Neural crest cell (in vitro differentiated cells): Measurements from ENCODE around the gene UPK1B. TPM values are rescaled to one million over a fixed set of nuclear protein-coding genes. Genes with fewer than 3 reads are reported as not detected.

Source experiments
- DNase-seq: peaks from one replicate; pipeline ENCODE4 v3.0.0; 2021; ENCODE audit warnings: low read depth, mixed read lengths, low spot score
- H3K27ac Mint-ChIP-seq: one replicate; pipeline ENCODE4 v1.8.0; 2021; ENCODE audit warnings: mild to moderate bottlenecking, mixed read lengths; ENCODE audit not compliant: unreplicated experiment
- H3K27me3 Mint-ChIP-seq: 2 replicates; pipeline ENCODE4 v1.8.0; 2021; ENCODE audit warnings: low read depth, mild to moderate bottlenecking, mixed read lengths
- H3K36me3 Mint-ChIP-seq: 2 replicates; pipeline ENCODE4 v1.8.0; 2021; ENCODE audit warnings: low read depth, mild to moderate bottlenecking, mixed read lengths
- H3K4me1 Mint-ChIP-seq: 2 replicates; pipeline ENCODE4 v1.8.0; 2021; ENCODE audit warnings: mixed read lengths
- H3K4me3 Mint-ChIP-seq: one replicate; pipeline ENCODE4 v1.8.0; 2021; ENCODE audit warnings: mild to moderate bottlenecking, mixed read lengths
- H3K9me3 Mint-ChIP-seq: 2 replicates; pipeline ENCODE4 v1.8.0; 2021; ENCODE audit warnings: mixed read lengths
- total RNA-seq: library from RNA; stranded (reverse); gene quantifications from 2 replicates; pipeline ENCODE4 v1.2.1, GENCODE V29; 2021
- TF ChIP-seq, protein P1 (sequence below): fragments of 200-600 bp; sonication (generic); conservative IDR thresholded peaks from 2 replicates; pipeline ENCODE4 v1.5.0; 2021; ENCODE audit warnings: antibody characterized with exemption, mild to moderate bottlenecking

Gene UPK1B
- total RNA-seq, 1 donor from 2014 or later, result not detected

DNA sequence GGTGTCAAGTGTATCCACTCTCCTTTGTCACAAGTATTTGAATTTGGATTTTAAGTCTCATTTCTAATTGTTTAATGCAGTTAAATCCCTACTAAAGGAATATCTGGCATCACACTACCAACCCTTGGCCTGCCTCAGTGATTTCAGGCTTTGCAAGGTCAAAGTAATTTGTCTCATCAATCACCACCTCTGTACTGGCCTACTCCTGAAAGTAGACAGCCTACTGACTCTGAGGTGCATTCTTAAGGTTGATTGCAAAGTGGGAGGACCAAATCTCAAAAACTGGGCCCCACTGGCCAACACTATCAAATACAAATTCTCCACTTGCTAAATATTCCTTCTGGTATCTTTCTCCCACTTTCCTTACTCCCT, 28.3 kb upstream of the UPK1B start:
- Mint-ChIP-seq H3K9me3 (peaks cover 2% of the 10 kb centered on the region), H3K27ac (no peak overlapping the region), H3K4me3 (no peak overlapping the region), H3K4me1 (no peaks in the 10 kb centered on the region), H3K27me3 (no peaks in the 10 kb centered on the region), H3K36me3 (no peaks in the 10 kb centered on the region)
- TF ChIP-seq, protein P1, sequence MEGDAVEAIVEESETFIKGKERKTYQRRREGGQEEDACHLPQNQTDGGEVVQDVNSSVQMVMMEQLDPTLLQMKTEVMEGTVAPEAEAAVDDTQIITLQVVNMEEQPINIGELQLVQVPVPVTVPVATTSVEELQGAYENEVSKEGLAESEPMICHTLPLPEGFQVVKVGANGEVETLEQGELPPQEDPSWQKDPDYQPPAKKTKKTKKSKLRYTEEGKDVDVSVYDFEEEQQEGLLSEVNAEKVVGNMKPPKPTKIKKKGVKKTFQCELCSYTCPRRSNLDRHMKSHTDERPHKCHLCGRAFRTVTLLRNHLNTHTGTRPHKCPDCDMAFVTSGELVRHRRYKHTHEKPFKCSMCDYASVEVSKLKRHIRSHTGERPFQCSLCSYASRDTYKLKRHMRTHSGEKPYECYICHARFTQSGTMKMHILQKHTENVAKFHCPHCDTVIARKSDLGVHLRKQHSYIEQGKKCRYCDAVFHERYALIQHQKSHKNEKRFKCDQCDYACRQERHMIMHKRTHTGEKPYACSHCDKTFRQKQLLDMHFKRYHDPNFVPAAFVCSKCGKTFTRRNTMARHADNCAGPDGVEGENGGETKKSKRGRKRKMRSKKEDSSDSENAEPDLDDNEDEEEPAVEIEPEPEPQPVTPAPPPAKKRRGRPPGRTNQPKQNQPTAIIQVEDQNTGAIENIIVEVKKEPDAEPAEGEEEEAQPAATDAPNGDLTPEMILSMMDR, result no peak
- DNase-seq, result no peak

DNA sequence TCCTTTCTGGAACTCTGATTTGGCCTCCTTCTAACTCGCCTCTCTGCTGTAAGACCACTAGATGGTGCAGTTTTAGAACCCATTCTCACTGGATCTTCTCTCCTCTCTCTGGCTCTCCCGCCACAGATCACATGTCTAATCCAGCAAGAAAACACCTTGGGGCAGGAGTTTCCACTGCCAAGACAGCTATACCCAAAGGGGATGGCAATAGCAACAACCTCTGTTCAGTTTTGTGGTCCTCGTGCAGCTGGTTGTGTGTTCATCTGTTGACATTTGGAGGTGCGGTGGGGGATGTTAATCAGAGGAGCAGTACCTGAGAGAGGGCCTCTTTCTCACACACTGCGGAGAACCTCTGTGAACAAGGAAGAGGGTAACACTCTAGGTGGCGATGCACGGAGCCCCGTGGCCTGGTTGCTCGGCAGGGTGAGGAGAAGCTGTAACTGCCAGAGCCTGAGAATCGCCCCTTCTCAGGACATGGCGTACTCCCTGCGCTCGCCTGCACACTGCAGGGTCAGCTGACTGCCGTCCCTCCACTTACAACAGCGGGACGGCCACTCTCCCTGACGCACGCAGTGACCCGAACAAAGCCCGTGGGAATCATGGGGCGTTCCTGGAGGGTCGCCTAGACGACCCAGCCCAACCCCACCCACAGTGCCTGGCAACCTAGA, 27.8 kb upstream of the UPK1B start, which contains the start of gene TEX55:
TEX55 (plus strand) TSS at position 666 of the 668 bp plus-strand sequence. CDS start 25 bp downstream, outside the sequence.
- TF ChIP-seq, protein P1, result peak; percentile 73
- no peak within 1 kb of the TSS for H3K4me3 Mint-ChIP-seq

DNA sequence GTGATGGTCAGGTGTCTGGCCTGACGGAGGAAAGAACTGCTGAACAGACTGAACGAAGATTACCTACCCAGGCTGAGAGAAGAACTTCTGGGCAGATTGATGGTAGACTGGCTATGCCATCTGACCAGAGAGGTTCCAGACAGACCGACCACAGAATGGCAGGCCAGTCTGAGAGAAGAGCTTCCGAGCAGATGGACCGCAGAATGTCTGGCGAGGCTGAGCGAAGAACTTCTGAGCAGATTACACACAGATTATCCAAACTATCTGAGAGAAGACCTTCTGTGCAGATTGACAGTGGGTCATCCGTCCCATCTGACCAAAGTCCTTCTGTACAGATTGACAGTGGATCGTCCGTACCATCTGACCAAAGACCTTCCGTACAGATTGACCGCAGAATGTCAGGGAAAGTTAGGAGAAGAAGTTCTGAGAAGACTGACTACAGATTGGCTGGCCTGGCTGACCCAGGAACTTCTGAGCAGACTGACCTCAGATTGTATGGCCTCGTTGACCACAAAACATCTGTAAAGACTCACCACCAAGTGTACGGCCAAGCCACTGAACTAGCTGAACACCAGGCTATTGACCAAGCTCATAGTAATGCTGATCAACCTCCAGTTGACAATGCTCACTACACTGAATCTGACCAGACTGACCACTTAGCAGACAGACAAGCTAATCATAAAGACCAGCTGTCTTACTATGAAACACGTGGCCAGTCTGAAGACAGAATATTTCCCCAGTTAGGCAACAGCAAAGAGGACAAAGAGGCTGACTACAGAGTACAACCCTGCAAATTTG, 26.6 kb upstream of the UPK1B start:
- no peak for DNase-seq
- Mint-ChIP-seq H3K36me3 (no peaks in the 10 kb centered on the region), H3K4me3 (no peak overlapping the region), H3K4me1 (no peaks in the 10 kb centered on the region), H3K27me3 (no peaks in the 10 kb centered on the region), H3K9me3 (no peaks in the 10 kb centered on the region), H3K27ac (no peak overlapping the region)
- TF ChIP-seq, protein P1, result no peak

More for the DNA sequence above, 27.8 kb upstream of the UPK1B start, which contains the start of gene TEX55:
- H3K9me3 Mint-ChIP-seq, result peaks cover 2% of the 10 kb centered on the region
- DNase-seq, result no peak
- no peaks in the 10 kb centered on the region for H3K27me3 Mint-ChIP-seq
- H3K36me3 Mint-ChIP-seq, result no peaks in the 10 kb centered on the region
- H3K4me1 Mint-ChIP-seq, result no peaks in the 10 kb centered on the region
- H3K27ac Mint-ChIP-seq, result no peak within 1 kb of the TSS

DNA sequence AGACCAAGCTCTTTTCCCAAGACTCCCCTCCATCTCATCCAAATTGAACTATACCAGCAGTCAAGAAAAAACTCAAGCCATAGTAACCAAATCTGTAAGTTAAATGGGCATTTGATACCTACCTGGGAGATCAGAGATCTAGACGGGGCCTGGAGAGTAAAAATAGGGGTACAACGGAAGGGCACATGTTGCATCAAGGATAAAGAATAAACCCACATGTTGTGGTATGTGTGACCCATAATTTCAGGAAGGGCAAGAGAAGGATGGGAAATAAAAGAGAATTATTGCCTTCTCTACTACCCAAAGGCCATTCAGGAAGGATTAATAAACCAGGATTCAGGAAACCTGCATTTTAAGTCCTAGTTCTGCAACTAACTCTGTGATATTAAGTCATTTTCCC, 25.9 kb upstream of the UPK1B start:
- no peaks in the 10 kb centered on the region for H3K27me3 Mint-ChIP-seq

DNA sequence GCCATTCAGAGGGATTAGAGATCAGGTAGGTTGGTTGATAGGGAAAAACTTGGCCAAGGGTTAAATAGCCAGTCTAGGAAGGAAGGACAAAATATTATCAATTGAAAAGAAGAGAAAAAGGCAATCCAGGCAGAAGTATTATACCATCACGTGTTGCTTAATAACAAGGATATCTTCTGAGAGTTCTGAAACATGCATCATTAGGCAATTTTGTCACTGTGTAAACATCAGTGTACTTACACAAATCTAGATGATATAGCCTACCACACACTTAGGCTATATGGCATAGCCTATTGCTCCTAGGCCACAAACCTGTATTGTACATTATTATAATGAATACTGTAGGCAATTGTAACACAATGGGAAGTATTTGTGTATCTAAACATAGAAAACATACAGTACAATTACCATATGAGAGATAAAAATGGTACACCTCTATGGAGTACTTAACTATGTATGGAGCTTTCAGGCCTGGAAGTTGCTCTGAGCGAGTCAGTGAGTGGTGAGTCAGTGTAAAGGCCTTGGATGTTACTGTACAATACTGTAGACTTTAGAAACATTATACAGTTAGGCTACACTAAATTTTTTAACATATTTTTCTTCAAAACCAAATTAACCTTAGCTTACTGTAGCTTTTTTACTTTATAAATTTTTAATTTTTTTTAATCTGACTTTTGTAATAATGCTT, 24.8 kb upstream of the UPK1B start:
- no peak for DNase-seq
- Mint-ChIP-seq H3K36me3 (no peaks in the 10 kb centered on the region), H3K4me3 (no peak overlapping the region), H3K4me1 (no peaks in the 10 kb centered on the region), H3K27ac (no peak overlapping the region), H3K9me3 (peaks cover 5% of the 10 kb centered on the region), H3K27me3 (no peaks in the 10 kb centered on the region)
- TF ChIP-seq, protein P1, result no peak

More for the DNA sequence above, 25.9 kb upstream of the UPK1B start:
- DNase-seq, result no peak
- TF ChIP-seq, protein P1, result no peak
- Mint-ChIP-seq H3K9me3 (no peaks in the 10 kb centered on the region), H3K36me3 (no peaks in the 10 kb centered on the region), H3K4me1 (no peaks in the 10 kb centered on the region), H3K4me3 (no peak overlapping the region), H3K27ac (no peak overlapping the region)
